Stimulated activated naive CD4-positive, alpha-beta T cell (primary cell): ENCODE results near the gene PALM.

Experiments
- DNase-seq, 6 experiments: peaks; one replicate each; lab custom pipeline; 2025; lab: John Stamatoyannopoulos, UW

Gene PALM

DNA sequence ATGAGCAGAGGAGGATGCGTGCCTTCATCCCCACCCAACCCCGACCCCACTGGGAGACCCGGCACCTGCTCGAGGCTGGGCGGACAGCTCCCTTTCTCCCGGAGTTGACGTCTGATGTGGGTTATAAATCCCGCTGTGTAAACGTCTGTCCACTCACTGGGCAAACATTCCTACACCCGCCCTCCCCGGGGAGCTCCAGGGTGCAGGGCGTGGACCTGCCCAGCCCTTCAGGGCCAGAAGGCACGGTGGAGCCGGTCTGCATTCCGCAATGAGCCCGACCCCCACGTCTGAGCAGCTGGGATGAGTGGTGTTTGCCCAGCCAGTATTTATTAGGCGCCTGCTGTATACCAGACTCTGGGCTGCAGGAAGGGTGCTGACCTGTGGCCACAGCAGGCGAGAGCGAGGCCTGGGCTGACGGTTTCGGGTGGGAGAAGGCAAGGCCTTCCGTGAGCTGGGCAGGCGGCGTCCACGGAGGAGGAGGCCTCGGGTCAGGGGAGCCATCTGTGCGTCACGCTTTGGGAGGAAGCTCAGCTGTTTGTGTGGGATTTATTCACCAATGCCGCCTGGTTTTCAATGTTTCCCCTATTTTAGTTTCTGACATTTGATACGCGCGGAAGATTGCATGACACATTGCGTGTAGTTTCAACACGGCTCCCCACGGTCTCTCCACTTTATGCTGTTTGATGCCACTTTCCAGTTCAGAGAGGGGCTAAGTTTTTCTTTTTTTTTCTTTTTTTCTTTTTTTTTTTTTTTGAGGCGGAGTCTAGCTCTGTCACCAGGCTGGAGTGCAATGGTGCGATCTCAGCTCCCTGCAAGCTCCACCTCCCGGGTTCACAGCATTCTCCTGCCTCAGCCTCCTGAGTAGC, 44.1 kb downstream of the PALM start:
- no peak for DNase-seq

DNA sequence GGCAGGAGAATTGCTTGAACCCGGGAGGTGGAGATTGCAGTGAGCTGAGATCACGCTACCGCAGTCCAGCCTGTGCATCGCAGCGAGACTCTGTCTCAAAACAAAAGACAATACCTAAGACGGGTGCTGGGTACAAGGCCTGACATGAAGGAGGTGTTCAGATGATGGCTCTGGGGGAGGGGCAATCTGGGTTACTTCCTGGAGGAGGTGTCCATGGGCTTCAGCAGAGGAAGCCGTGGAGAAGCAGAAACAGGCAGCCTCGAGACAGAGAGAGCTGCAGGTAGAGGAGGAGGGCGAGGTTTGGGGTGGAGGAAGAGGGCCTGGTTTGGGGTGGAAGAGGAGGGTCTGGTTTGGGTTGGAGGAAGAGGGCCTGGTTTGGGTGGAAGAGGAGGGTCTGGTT, 45.8 kb downstream of the PALM start:
- DNase-seq: no peak

DNA sequence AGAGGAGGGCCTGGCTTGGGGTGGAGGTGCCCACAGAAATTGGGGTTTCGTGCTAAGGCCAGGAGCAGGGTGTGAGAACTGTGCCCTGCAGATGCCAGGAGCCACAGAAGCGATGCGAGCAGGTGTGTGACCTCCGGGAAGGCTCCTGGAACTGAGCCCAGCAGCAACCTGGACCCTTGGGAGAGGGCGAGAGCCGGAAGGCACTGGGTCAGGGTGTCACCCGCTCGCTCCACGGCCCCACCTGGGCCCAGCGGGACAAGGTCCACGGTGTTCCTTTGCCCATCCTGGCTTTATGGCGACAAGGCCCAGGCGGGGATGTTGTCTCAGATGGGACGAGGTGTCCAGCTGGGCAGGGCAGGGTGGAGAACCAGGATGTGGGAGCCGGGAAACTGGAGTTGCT, 46.3 kb downstream of the PALM start:
- no peak for DNase-seq

- no peak for DNase-seq
Observed at GRCh38 chr19:756236-756635, 47.5 kb downstream of the PALM start.

DNA sequence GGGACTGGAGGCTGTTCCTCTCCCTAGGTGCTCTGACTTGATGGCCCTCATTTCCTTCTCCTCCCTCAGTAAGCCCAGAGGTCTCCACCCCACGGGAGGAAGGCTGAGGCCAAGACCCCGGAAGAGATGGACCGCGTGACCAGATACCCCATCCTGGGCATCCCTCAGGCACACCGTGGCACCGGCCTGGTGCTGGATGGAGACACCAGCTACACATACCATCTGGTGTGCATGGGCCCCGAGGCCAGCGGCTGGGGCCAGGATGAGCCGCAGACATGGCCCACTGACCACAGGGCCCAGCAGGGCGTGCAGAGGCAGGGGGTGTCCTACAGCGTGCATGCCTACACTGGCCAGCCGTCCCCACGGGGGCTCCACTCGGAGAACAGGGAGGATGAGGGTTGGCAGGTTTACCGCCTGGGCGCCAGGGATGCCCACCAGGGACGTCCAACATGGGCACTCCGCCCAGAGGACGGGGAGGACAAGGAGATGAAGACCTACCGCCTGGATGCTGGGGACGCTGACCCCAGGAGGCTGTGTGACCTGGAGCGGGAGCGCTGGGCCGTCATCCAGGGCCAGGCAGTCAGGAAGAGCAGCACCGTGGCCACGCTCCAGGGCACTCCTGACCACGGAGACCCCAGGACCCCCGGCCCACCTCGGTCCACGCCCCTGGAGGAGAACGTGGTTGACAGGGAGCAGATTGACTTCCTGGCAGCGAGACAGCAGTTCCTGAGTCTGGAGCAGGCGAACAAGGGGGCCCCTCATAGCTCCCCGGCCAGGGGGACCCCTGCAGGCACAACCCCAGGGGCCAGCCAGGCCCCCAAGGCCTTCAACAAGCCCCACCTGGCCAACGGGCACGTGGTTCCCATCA, 48.3 kb downstream of the PALM start:
- DNase-seq: no peak

DNA sequence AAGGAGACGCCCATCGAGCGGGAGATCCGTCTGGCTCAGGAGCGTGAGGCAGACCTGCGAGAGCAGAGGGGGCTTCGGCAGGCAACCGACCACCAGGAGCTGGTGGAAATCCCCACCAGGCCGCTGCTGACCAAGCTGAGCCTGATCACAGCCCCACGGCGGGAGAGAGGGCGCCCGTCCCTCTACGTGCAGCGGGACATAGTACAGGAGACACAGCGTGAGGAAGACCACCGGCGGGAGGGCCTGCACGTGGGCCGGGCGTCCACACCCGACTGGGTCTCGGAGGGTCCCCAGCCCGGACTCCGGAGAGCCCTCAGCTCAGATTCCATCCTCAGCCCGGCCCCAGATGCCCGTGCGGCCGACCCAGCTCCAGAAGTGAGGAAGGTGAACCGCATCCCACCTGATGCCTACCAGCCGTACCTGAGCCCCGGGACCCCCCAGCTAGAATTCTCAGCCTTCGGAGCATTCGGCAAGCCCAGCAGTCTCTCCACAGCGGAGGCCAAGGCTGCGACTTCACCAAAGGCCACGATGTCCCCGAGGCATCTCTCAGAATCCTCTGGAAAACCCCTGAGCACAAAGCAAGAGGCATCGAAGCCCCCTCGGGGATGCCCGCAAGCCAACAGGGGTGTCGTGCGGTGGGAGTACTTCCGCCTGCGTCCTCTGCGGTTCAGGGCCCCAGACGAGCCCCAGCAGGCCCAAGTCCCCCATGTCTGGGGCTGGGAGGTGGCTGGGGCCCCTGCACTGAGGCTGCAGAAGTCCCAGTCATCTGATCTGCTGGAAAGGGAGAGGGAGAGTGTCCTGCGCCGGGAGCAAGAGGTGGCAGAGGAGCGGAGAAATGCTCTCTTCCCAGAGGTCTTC, 49.3 kb downstream of the PALM start:
- no peak for DNase-seq

DNA sequence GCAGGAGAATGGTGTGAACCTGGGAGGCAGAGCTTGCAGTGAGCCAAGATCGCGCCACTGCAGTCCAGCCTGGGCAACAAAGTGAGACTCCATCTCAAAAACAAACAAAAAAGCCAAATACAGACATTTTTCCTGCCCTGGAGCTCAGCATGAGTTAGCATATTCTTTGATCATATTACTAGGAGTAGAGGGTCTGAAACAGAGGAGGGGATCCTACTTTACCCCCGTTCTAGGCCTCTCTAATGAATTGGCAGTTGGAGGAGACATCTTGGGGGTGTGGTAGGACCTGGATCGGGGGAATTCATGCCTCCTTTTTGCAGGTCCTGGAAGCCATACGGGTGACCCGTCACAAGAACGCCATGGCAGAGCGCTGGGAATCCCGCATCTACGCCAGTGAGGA, 54.4 kb downstream of the PALM start:
- DNase-seq: no peak

DNA sequence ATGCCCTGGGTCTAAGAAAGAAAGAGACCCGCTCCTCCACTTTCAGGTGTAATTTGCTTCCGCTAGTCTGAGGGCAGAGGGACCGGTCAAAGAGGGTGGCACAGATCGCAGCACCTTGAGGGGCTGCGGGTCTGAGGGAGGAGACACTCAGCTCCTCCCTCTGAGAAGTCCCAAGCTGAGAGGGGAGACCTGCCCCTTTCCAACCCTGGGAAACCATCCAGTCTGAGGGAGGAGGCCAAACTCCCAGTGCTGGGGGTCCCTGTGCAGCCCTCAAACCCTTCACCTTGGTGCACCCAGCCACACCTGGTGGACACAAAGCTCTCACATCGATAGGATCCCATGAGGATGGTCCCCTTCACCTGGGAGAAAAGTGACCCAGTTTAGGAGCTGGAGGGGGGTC, 55.1 kb downstream of the PALM start:
- DNase-seq: no peak

DNA sequence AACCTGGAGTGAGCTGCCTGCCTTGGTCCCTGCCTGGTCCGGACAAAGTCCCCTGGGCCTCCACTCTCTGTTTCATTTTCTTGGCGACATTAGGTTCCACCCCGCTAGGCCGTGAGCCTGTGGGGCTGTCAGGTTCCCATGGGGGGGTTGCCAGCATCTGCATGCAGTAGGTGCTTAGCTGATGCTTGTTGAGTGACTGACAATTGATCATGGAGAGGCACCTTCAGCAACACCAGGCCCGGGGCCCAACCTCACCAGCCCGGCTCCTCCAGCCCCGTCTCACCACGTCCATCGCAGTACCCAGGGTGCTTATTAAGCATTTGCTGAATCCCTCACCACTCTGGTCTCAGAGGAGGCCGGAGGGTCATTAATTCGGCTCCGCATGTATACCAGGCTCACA, 55.6 kb downstream of the PALM start:
- DNase-seq: no peak

DNA sequence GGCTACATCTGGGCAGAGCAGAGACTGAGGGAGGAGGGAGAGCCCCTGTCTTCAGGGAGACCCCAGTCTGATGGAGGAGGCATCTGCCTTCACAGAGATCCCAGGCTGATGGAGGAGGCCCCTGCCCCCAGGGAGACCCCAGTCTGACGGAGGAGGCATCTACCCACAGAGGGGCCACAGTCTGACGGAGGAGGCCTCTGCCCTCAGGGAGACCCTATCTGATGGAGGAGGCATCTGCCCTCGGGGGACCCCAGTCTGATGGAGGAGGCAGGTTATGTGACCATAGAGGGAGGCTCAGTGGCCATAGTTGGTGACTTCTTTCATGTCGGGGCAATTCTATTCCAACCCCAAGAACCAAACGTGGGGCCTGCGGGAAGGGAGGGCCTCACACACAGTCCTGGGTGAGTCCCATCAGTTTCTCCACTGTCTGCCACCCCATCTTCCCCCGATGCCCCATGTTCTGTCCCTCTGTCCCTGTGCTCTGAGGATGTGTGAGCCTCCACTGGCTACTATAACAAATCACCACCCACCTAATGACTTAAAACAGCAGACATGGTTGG, 56.5 kb downstream of the PALM start:
- DNase-seq: no peak

DNA sequence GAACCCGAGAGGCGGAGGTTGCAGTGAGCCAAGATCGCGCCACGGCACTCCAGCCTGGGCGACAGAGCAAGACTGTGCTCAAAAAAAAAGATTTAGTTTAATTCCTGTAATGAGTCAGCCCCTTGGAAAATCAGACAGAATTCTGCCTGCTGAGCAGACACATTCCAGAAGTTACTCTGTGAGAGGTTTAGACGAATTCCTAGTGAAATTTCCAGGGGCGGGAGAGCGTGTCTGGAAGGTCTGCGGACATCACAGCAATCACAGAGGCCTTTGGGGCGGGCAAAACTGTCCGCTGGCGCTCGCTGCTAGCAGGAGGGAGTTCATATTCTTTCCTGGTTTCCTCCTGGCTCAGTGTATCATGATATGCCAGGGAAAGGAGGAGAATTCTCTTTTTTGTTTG, 59.7 kb downstream of the PALM start:
- no peak for DNase-seq

- no peak for DNase-seq
Observed at GRCh38 chr19:769616-770015, 60.9 kb downstream of the PALM start.

- DNase-seq: no peak
Observed at GRCh38 chr19:771332-771785, 62.6 kb downstream of the PALM start.

DNA sequence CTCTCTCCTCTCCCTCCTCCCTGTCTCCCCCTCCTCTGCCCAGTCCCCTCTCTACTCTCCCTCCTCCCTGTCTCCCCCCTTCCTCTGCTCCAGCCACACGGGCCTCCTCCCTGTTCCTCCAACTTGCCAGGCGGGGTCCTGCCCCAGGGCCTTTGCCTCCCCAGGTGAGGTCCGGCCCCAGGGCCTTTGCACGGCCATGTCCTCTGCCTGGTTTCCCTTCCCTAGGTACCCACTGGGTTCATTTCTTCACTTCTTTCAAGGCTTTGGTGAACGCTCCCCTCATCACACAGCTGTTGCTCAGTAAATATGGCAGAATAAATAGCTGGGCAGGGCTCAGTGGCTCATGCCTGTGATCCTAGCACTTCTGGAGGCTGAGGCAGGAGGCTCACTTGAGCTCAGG, 63.3 kb downstream of the PALM start:
- no peak for DNase-seq

DNA sequence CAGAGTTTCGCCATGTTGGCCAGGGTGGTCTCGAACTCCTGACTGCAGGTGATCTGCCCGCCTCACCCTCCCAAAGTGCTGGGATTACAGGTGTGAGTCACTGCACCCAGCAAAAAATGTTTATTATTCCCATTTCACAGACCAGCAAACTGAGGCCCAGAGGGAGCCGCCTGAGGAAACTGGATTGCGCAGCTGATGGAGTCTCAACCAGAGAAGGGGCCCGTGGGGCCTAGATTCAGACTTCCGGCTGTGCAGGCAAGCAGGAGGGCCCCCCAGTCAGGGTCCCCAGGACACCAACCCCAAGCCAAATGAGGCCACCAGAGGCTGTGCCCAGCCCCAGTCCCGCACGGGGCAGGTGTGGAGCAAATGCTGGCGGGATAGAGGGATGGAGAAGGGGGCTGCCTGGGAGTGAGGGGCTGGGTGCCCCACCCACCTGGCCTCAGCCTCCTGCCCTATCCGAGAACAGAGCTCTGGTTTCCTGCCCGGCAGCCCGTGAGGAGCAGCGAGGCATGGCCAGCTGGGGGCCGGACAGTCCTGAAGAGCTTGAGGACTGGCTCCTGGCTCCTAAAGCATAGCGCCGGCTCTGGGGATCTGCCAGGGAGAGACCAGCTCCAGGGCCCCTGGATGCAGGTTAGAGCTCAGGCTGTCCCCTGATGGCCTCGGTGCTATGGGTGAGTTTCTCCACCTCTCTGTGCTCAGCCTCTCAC, 64.1 kb downstream of the PALM start:
- no peak for DNase-seq

GRCh38 chr19:776549-776948, 67.8 kb downstream of the PALM start:
- DNase-seq: no peak

- no peak for DNase-seq
Observed at GRCh38 chr19:778910-779653, 70.3 kb downstream of the PALM start.

- DNase-seq: no peak
Observed at GRCh38 chr19:780935-781334, 72.2 kb downstream of the PALM start.

DNA sequence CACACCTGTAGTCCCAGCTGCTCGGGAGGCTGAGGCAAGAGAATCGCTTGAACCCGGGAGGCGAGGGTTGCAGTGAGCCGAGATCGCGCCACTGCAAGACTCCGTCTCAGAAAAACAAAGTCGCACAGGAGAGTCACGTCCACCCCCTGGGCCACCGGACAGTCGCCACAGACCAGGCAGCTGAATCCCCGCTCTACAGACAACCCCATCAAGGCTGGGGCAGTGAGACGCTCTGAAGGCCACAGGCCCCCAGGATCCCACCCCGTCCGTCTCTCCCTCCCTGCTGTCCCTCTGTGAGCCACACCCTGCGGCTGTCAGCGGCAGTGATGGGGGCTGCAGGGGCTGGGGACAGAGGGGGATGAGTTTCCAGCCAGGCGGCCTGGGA, 73.1 kb downstream of the PALM start:
- no peak for DNase-seq

DNA sequence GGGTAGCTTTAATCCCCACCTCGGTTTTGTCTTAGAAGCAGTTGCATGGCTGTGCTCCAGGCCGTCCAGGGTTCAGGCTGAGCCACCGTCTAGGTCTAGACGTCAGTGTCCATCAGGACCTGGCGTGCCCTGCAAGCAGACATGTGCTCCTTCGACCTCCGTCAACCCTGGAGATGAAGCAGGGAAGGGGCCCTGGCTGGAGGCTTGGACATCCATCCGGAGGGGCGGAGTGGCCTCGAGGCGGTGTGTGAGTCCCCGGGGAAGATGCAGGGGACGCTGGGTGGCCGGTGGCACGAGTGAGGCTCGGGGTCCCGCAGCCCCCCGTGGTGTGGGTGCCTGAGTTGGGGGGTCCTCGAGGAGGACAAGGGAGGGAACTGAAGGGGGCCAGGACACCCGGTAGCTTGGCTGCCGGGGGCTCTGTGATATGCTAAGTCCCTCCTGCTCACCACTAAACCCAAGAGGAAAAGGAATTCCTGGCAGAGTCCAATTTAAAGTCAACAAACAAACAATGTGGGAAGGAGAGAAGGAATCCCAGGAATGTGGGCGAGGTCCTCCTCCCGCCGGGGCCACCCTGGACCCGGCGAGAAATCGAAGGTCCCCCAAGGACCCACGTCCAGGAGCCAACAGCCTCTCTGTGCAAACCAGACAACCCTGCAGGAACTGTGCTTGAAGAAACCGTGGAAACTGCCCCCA, 73.6 kb downstream of the PALM start:
- no peak for DNase-seq
